Measurements from ENCODE around the gene AKT1.

The AKT1 gene

GRCh38 chr14:104746934-104747481, 48.5 kb downstream of the AKT1 start:
- Histone ChIP-seq H3K9me3 (no peaks in the 10 kb centered on the region), H3K4me3 (no peak overlapping the region), H3K36me3 (peaks cover 25 to 34% (median 34%) of the 10 kb centered on the region in 3 donors), H3K27ac (peak overlapping the region; percentile 97 to 98), H3K27me3 (no peaks in the 10 kb centered on the region), H3K4me1 (peaks cover 6 to 73% (median 40%) of the 10 kb centered on the region in 4 donors)
- DNase-seq, result peak; percentile 81 to 94
- TF ChIP-seq CTCF (IDR thresholded peaks at IDR 0.05), result no peak
- intact Hi-C loops (cut with DNase I; ENCODE audit: low total_unique reads), result no loop called here

- Histone ChIP-seq H3K27me3 (no peaks in the 10 kb centered on the region), H3K36me3 (peaks cover 33 to 43% (median 40%) of the 10 kb centered on the region in 3 donors), H3K4me3 (no peak overlapping the region), H3K27ac (peak overlapping the region; percentile 97 to 98), H3K9me3 (no peaks in the 10 kb centered on the region), H3K4me1 (peaks cover 6 to 64% (median 34%) of the 10 kb centered on the region in 4 donors)
- intact Hi-C loops (cut with DNase I; ENCODE audit: low total_unique reads), result no loop called here
- TF ChIP-seq CTCF (IDR thresholded peaks at IDR 0.05), result no peak
- no peak for DNase-seq
Observed at GRCh38 chr14:104746071-104746545, 49.4 kb downstream of the AKT1 start.

- no peak for DNase-seq
- Histone ChIP-seq H3K36me3 (peaks cover 39 to 50% (median 47%) of the 10 kb centered on the region in 3 donors), H3K27me3 (no peaks in the 10 kb centered on the region), H3K4me1 (peaks cover 6 to 58% (median 32%) of the 10 kb centered on the region in 4 donors), H3K9me3 (no peaks in the 10 kb centered on the region), H3K27ac (peak overlapping the region; percentile 97 to 98), H3K4me3 (no peak overlapping the region)
- intact Hi-C loops (cut with DNase I; ENCODE audit: low total_unique reads), result no loop called here
- no peak for TF ChIP-seq CTCF (IDR thresholded peaks at IDR 0.05)
Observed at GRCh38 chr14:104745431-104745830, 50.1 kb downstream of the AKT1 start.

- H3K27me3 ChIP-seq, result no peaks in the 10 kb centered on the region
- H3K4me1 ChIP-seq, result peaks cover 6 to 48% (median 23%) of the 10 kb centered on the region in 4 donors
- H3K9me3 ChIP-seq, result no peaks in the 10 kb centered on the region
- peaks cover 47 to 58% (median 57%) of the 10 kb centered on the region in 3 donors for H3K36me3 ChIP-seq
- intact Hi-C loops (cut with DNase I; ENCODE audit: low total_unique reads), result no loop called here
- no peak overlapping the region for H3K4me3 ChIP-seq
- no peak for TF ChIP-seq CTCF (IDR thresholded peaks at IDR 0.05)
- peak overlapping the region; percentile 97 to 98 for H3K27ac ChIP-seq
- no peak for DNase-seq
Observed at GRCh38 chr14:104744484-104744883, 51.1 kb downstream of the AKT1 start.

GRCh38 chr14:104743461-104744380, 51.8 kb downstream of the AKT1 start:
- H3K27ac ChIP-seq, result peak overlapping the region; percentile 97 to 98

More at GRCh38 chr14:104743461-104744380, 51.8 kb downstream of the AKT1 start:
- H3K27me3 ChIP-seq, result no peaks in the 10 kb centered on the region
- H3K36me3 ChIP-seq, result peaks cover 51 to 66% (median 61%) of the 10 kb centered on the region in 3 donors
- H3K9me3 ChIP-seq, result no peaks in the 10 kb centered on the region
- no peak for TF ChIP-seq CTCF (IDR thresholded peaks at IDR 0.05)
- DNase-seq, result no peak
- intact Hi-C loops (cut with DNase I; ENCODE audit: low total_unique reads), result no loop called here
- no peak overlapping the region for H3K4me3 ChIP-seq
- peaks cover 6 to 44% (median 16%) of the 10 kb centered on the region in 4 donors for H3K4me1 ChIP-seq

Measured in tibial artery (tissue), 4 donors.